Hepatocyte (in vitro differentiated cells): Measurements from ENCODE around the gene GINS2. TPM values are rescaled to one million over a fixed set of nuclear protein-coding genes. Genes with fewer than 3 reads are reported as not detected.

Experiments
- DNase-seq: peaks from one replicate; pipeline ENCODE4 v3.0.0-alpha.2; 2016; ENCODE audit warnings: low spot score
- H2AFZ ChIP-seq: fragments of 200-600 bp; sonication (generic); 2 replicates; pipeline ENCODE4 v1.6.0; 2016; ENCODE audit warnings: antibody characterized with exemption, mild to moderate bottlenecking
- H3K27ac ChIP-seq: fragments of 200-600 bp; sonication (generic); 2 replicates; pipeline ENCODE4 v1.5.1; 2016; ENCODE audit warnings: mild to moderate bottlenecking
- H3K27me3 ChIP-seq: fragments of 200-600 bp; sonication (generic); 2 replicates; pipeline ENCODE4 v1.6.1; 2016
- H3K36me3 ChIP-seq: fragments of 200-600 bp; sonication (generic); replicated peaks from 2 replicates; pipeline ENCODE4 v1.5.1; 2016; ENCODE audit warnings: low read depth; ENCODE audit not compliant: insufficient read depth
- H3K4me1 ChIP-seq: fragments of 200-600 bp; sonication (generic); 2 replicates; pipeline ENCODE4 v1.5.1; 2016; ENCODE audit warnings: mild to moderate bottlenecking, moderate library complexity; ENCODE audit not compliant: insufficient read depth
- H3K4me2 ChIP-seq: fragments of 200-600 bp; sonication (generic); 2 replicates; pipeline ENCODE4 v1.6.0; 2016
- H3K4me3 ChIP-seq: fragments of 200-600 bp; sonication (generic); 2 replicates; pipeline ENCODE4 v1.5.1; 2016; ENCODE audit warnings: mild to moderate bottlenecking
- H3K79me2 ChIP-seq: fragments of 200-600 bp; sonication (generic); 2 replicates; pipeline ENCODE4 v1.6.0; 2017; ENCODE audit warnings: mild to moderate bottlenecking
- H3K9me2 ChIP-seq: fragments of 200-600 bp; sonication (generic); replicated peaks from 2 replicates; pipeline ENCODE4 v1.6.0; 2017; ENCODE audit warnings: mild to moderate bottlenecking; ENCODE audit not compliant: insufficient read depth
- H3K9me3 ChIP-seq: fragments of 200-600 bp; sonication (generic); 2 replicates; pipeline ENCODE4 v1.5.1; 2016; ENCODE audit warnings: low read depth, mild to moderate bottlenecking
- H4K20me1 ChIP-seq: fragments of 200-600 bp; sonication (generic); 2 replicates; pipeline ENCODE4 v1.6.0; 2016; ENCODE audit warnings: mild to moderate bottlenecking; ENCODE audit not compliant: insufficient read depth, poor library complexity, severe bottlenecking
- CTCF ChIP-seq: fragments of 200-600 bp; sonication (generic); IDR thresholded peaks from 2 replicates; pipeline ENCODE4 v1.5.1; 2016; ENCODE audit warnings: antibody characterized with exemption, mild to moderate bottlenecking; ENCODE audit not compliant: poor library complexity
- EZH2 ChIP-seq: fragments of 200-600 bp; sonication (generic); IDR thresholded peaks from 2 replicates; pipeline ENCODE4 v1.6.1; 2016; ENCODE audit warnings: antibody characterized with exemption, mild to moderate bottlenecking, borderline replicate concordance
- EZH2phosphoT487 ChIP-seq: fragments of 200-600 bp; sonication (generic); IDR thresholded peaks from one replicate; pipeline ENCODE4 v1.6.1; 2018; ENCODE audit warnings: antibody characterized with exemption, mild to moderate bottlenecking, low read depth, moderate library complexity; ENCODE audit not compliant: unreplicated experiment, severe bottlenecking
- WGBS: methylation state at CpG from one replicate; pipeline ENCODE4 v1.1.6; 2016; ENCODE audit warnings: low lambda C conversion rate; ENCODE audit errors: missing lambda C conversion rate; 5-methylcytosine and 5-hydroxymethylcytosine counted together
- polyA plus RNA-seq: library from polyadenylated mRNA; unstranded; fragments of >200 nt; fragmentation: Nextera tagmentation; extraction: Ambion mirVana; gene quantifications from 2 replicates; pipeline ENCODE4 v1.2.1, GENCODE V29; 2016
- total RNA-seq: library from RNA; depleted of rRNA; stranded (reverse); fragments of >200 nt; gene quantifications from 2 replicates; pipeline ENCODE4 v1.2.3, GENCODE V29; 2014

Gene GINS2
- total and polyA plus RNA-seq, 2 experiments from 2014 or later, result 6.3 to 7.5 TPM

GRCh38 chr16:85633888-85634287 is 54.9 kb downstream of the GINS2 start:
- H3K4me3 ChIP-seq, result no peak overlapping the region
- H2AFZ ChIP-seq, result no peak overlapping the region
- H3K36me3 ChIP-seq, result no peaks in the 10 kb centered on the region
- WGBS, result 94% methylated on average over 32 of the region's 35 CpGs
- H3K27me3 ChIP-seq, result no peaks in the 10 kb centered on the region
- no peak for DNase-seq
- H3K9me3 ChIP-seq, result no peaks in the 10 kb centered on the region
- H3K9me2 ChIP-seq, result no peaks in the 10 kb centered on the region
- H3K4me1 ChIP-seq, result no peaks in the 10 kb centered on the region
- no peak overlapping the region for H3K4me2 ChIP-seq
- peaks cover 97% of the 10 kb centered on the region for H4K20me1 ChIP-seq
- H3K79me2 ChIP-seq, result peaks cover 98% of the 10 kb centered on the region
- no peak for TF ChIP-seq CTCF
- no peak for TF ChIP-seq EZH2
- no peak for TF ChIP-seq EZH2phosphoT487
- H3K27ac ChIP-seq, result no peak overlapping the region

GRCh38 chr16:85633438-85633743 is 55.4 kb downstream of the GINS2 start:
- peaks cover 97% of the 10 kb centered on the region for H4K20me1 ChIP-seq
- no peak for DNase-seq
- H3K9me3 ChIP-seq, result no peaks in the 10 kb centered on the region
- no peak for TF ChIP-seq CTCF
- TF ChIP-seq EZH2, result no peak
- no peak for TF ChIP-seq EZH2phosphoT487
- H2AFZ ChIP-seq, result no peak overlapping the region
- H3K4me2 ChIP-seq, result no peak overlapping the region
- H3K4me3 ChIP-seq, result no peak overlapping the region
- no peak overlapping the region for H3K27ac ChIP-seq
- H3K79me2 ChIP-seq, result peaks cover 100% of the 10 kb centered on the region
- H3K4me1 ChIP-seq, result no peaks in the 10 kb centered on the region
- H3K36me3 ChIP-seq, result no peaks in the 10 kb centered on the region
- no peaks in the 10 kb centered on the region for H3K9me2 ChIP-seq
- WGBS, result 94% methylated on average over 15 of the region's 15 CpGs
- no peaks in the 10 kb centered on the region for H3K27me3 ChIP-seq

GRCh38 chr16:85632709-85633437 is 55.9 kb downstream of the GINS2 start:
- H3K4me1 ChIP-seq, result no peaks in the 10 kb centered on the region
- no peaks in the 10 kb centered on the region for H3K36me3 ChIP-seq
- no peak overlapping the region for H2AFZ ChIP-seq
- H3K27me3 ChIP-seq, result no peaks in the 10 kb centered on the region
- no peak for DNase-seq
- WGBS, result 94% methylated on average over 28 of the region's 35 CpGs
- no peaks in the 10 kb centered on the region for H3K9me2 ChIP-seq
- TF ChIP-seq EZH2, result no peak
- TF ChIP-seq CTCF, result no peak
- no peak for TF ChIP-seq EZH2phosphoT487
- peaks cover 97% of the 10 kb centered on the region for H4K20me1 ChIP-seq
- no peaks in the 10 kb centered on the region for H3K9me3 ChIP-seq
- H3K4me2 ChIP-seq, result no peak overlapping the region
- no peak overlapping the region for H3K27ac ChIP-seq
- H3K4me3 ChIP-seq, result no peak overlapping the region
- peaks cover 100% of the 10 kb centered on the region for H3K79me2 ChIP-seq
